Activated effector memory CD4-positive, alpha-beta T cell treated with anti-CD3 and anti-CD28 coated beads, Interleukin-2, amount 50 U/mL, for 16 hours (primary cell): ENCODE data around the gene CCDC167.
A peak's percentile ranks its signal among the peaks of the same experiment; 100 is the strongest.

Experiments
- DNase-seq: peaks from one replicate; pipeline ENCODE4 v3.0.0-alpha.2; 2020

The CCDC167 gene

DNA sequence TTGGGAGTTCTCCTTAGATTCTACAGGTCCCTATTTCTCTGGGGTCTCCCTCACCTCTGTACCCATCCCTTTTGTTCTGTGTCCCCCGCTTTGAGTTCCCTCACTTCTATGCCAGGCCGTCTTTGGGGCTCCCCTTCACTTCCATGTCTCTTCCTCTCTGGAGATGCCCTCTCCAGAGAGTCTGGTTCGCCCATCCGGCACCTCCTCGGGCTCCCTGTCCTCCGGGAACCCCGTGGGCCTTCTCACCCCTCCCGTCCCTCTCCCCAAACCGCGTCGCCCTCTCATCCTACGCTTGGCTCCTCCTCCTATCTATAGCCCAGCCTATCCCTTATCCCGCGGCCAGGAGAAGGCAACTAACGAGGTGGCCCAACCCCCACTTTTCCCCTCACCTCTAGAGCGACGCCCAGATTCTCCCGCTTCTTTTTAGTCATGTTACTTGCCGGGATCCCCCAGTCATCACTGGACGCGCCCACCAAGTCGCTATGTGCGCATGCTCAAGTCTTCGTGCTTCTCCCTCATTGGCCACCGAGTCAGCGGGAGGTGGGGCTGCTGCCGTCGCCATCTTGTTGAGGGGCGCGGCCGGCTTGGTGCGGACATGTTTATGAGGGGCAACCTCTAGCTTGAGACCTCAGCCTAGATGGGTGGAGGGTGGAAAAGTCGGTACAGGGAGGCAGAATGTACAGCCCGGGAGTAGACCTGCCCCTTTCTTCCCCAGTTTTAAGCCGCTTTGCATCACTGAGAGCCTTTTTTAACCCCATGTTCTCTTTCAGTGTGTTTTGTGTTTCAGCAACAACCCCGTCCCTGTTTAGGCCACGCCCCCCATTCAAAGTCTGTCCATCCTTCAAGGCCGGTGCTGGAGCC is at the start of gene CCDC167:
Gene CCDC167, minus strand, starts transcription at position 461 of the 861 bp plus-strand sequence. Its CDS starts 30 bp downstream, at position 431.
- peak; percentile 98 for DNase-seq

- DNase-seq: no peak
Observed at GRCh38 chr6:37549154-37549553, 49.5 kb upstream of the CCDC167 start.

DNA sequence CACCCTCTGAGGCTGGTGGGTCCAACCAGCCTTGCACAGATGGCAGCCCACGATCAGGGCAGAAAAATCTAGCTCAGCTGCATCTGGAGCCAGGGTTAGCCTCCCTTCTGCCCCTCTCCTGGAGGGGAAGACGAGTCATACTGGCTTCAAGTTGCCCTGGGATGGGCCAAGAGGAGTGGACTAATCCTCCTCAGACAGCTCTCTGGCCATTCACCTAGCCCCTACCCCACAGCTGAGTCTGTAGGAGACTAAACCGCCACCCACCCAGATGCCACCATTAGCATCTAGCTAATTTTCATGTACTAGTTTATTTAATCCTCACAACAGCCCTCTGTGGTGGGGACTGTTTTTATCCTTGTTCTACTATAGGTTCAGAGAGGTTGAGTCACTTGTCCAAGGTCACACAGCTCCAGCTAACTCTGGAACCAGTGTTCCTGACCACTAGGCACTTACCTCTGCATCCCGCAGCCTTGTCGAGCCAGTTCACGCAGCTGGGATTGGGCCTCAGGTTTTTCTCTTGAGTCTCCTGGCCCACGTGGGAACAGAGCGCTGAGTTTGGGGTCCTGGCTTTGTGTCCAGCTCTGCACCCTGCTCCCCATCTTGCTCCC is 48.5 kb upstream of the CCDC167 start:
- DNase-seq: no peak

- DNase-seq: no peak
Observed at GRCh38 chr6:37547564-37548061, 47.9 kb upstream of the CCDC167 start.

DNA sequence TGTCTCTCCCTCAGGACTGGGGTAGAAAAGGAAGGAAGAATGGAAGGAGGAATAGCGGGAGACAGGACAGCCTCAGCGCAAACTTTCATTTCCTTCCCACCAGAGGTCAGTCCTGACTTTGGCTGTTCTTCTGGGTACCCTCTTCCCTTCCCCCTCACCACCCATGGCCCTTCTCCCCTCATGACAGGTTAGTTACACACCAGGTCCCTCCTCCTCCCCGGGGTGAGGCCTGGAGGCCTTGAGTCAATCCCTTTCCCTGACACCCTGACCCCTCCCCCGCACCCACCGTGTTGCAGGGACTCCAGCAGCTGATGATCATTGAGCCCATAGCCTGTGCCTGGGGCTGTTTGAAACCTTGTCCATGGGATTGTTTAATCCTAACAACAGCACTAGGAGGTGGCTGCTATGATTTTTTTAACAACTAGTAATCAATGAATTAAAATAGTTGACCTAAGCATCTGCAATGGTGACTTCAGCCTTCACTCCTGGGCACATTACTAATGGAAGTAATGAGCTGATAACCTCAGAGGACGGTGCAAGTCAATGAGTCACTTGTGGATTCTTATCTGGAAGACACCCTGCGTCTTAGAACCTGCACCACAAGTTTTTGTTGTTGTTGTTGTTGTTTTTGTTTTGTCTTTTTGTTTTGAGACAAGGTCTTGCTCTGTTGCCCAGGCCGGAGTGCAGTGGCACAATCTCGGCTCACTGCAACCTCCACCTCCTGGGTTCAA is 46.6 kb upstream of the CCDC167 start:
- DNase-seq: no peak

DNA sequence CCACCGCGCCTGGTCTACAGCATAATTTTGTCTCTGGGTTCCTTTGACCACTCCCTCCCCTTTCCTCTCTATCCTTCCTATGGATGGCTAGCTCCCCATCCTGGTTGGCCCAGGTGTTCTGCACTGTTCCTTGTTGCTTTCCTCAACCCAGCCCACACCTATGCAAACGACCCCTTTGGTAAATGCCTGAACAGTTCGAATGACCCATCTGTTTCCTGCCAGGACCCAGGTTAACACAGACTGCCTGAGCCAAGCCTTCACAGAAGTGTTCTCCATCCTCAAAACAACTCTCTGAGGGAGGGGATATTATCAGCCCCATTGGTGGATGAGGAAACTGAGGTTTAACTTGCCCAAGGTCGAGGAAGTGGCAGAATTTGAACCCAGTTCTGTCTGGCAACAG is 44.8 kb upstream of the CCDC167 start:
- no peak for DNase-seq

GRCh38 chr6:37543361-37543760 is 43.7 kb upstream of the CCDC167 start:
- DNase-seq: no peak

DNA sequence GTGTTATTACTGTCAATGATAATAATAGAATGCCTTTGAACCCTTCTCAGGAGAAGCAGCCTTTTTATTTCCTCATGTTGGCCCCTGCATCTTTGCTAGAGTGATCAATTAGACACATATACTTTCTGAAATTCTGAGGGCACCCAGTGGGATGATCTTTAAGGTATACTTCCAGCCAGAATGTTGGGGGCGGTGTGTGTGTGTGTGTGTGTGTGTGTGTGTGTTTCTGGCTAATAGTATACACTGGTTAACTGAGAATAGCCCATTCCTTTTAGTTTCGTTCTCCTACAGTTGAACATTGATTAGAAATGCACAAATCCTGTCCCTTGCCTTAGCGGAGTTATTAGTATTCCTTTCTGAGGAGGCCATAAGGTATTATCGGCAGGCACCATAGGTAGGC is 41.7 kb upstream of the CCDC167 start:
- no peak for DNase-seq

GRCh38 chr6:37540390-37540789 is 40.7 kb upstream of the CCDC167 start:
- no peak for DNase-seq

DNA sequence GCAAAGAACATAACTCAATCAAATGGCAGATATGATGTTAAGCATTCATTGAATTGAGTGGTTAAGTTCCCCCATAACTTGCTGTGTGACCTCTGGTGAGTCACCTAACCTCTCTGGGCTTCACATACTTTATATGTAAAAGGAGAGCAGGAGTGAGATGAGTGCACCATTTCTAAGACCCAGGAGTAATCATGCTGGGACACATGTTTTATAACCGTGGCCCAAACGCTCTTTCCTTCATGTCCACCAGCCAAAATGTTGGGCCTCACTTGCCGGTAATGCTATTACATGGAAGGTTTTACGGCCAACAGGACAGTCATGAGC is 40.3 kb upstream of the CCDC167 start:
- DNase-seq: no peak

- no peak for DNase-seq
Observed at GRCh38 chr6:37539171-37540028, 39.7 kb upstream of the CCDC167 start.

DNA sequence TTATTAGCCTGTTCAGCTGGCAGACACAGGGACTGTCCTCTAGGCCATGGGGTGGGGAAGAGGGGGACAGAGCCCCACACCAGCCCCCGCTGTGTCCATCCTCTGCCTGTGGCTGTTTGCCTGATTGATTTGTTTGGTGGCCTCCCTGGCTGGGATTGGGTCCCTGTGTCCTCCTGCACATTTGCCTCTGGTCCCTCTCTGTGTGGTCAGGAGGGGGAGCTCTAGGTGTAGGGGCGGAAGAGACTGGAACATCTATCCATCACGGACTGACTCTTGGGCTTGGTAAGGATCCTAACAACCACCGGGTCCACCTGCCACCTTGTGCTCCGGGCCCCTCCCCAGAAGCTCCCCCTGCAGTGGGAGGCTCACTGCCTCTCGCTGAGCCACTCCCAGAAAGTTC is 38.4 kb upstream of the CCDC167 start:
- DNase-seq: no peak

GRCh38 chr6:37537548-37537947 is 37.9 kb upstream of the CCDC167 start:
- DNase-seq: no peak

GRCh38 chr6:37536491-37537190 is 36.9 kb upstream of the CCDC167 start:
- no peak for DNase-seq

GRCh38 chr6:37535759-37536490 is 36.2 kb upstream of the CCDC167 start:
- no peak for DNase-seq

DNA sequence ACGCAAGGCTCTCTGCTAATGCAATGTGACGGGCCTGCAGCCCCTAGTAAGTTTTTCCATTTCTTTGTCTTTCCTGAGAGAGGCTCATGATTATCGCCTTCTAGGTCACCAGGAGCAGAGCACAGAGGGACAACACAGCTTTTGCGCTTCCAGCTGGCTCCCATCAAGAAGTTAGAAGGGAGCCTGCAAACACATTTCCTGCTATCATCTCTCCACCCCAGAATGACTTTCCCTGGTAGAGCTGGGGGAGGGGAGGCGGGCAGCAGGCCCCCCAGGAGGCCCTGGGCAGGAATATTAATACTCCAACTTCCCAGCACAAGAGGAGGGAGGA is 35.7 kb upstream of the CCDC167 start:
- DNase-seq: no peak

- DNase-seq: no peak
Observed at GRCh38 chr6:37534893-37535292, 35.2 kb upstream of the CCDC167 start.

DNA sequence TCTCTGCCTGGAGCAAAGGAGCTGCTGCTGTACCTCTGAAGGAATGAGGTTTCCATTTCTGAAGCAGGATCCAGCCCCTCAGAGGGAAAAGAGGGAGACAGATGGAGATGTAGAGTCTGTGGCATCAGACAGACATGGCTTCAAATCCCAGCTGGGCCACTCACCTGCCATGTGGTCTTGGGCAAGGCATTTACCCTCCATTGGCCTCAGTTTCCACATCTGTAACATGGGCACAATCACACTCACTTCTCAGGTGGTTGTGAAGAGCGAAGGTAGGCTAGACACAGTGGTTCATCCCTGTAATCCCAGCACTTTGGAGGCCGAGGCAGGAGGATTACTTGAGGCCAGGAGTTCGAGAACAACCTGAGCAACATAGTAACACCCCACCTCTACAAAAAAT is 32.4 kb upstream of the CCDC167 start:
- no peak for DNase-seq

- no peak for DNase-seq
Observed at GRCh38 chr6:37531437-37532036, 31.8 kb upstream of the CCDC167 start.

GRCh38 chr6:37531026-37531425 is 31.3 kb upstream of the CCDC167 start:
- DNase-seq: no peak

DNA sequence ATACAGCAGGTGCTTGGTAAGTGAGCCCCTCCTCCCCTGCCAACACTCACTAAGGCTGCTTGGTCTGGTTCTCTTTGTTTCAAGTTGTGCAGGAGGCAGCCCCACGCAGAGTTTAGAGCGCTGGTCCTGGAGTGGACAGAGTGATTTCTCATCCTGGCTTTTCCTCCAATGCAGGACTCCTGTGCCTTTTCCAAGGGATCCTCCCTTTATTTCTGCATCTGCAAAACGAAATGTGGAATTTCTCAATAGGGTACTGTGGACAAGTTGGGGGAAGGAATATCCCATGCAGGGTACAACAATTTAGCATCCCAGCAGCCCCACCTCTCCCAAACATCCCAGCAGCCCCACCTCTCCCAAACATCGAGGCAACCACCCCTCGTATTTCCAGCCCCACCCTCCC is 30.6 kb upstream of the CCDC167 start:
- DNase-seq: no peak
